Measurements from ENCODE around the gene NLGN3.

Gene NLGN3

DNA sequence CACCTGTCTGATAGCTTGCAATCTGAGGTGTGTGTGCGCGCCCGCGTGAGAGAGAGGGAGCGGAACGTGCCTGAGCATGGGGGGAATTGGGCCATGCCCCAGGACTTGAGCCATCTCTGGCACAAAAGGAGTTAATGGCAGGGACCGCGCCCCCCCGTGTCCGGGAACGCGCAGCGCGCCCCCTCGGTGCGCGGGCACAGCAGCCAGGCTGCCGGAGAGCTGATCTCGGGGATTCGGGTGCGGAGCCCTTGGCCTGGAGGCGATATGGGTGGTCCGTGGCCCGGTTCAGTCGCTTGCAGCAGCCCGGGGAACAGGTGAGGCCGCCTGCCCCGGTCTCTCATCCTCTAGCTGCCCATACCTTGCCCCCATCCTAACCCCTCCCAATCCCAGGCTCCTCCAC is at the start of gene NLGN3:
Gene NLGN3, plus strand, starts transcription at position 191 of the 400 bp plus-strand sequence. CDS start 2,909 bp downstream, outside the sequence.
- DNase-seq (ENCODE audit: low read depth in 2 of 2) = no peak

DNA sequence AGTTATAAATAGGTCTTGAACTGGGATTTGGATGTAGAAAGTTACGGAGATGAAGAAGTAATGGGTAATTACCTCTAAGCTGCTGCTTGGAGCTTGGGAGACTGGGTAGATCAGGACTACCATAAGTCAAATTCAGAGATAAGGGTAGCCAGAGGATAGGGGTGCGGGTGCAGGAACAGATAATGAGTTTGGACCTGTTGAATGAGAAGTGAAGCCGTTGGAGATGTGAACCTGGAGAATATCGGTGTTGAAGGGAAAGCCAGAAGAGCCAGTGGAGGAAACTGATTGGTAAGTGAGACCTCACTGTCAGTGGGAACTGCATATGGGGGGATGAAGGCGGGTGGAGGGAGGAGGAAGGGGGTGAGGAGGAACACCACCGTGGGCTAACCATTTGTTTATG is 49.6 kb upstream of the NLGN3 start:
- DNase-seq (ENCODE audit: low read depth in 2 of 2) = no peak

GRCh38 chrX:71095555-71095980 is 49.1 kb upstream of the NLGN3 start, which contains the start of gene FOXO4:
TSS of gene FOXO4 (plus strand) at chrX:71095851. CDS start at chrX:71096529, 678 bp downstream.
- peak; percentile 72 to 83 for DNase-seq (ENCODE audit: low read depth in 2 of 2)

DNA sequence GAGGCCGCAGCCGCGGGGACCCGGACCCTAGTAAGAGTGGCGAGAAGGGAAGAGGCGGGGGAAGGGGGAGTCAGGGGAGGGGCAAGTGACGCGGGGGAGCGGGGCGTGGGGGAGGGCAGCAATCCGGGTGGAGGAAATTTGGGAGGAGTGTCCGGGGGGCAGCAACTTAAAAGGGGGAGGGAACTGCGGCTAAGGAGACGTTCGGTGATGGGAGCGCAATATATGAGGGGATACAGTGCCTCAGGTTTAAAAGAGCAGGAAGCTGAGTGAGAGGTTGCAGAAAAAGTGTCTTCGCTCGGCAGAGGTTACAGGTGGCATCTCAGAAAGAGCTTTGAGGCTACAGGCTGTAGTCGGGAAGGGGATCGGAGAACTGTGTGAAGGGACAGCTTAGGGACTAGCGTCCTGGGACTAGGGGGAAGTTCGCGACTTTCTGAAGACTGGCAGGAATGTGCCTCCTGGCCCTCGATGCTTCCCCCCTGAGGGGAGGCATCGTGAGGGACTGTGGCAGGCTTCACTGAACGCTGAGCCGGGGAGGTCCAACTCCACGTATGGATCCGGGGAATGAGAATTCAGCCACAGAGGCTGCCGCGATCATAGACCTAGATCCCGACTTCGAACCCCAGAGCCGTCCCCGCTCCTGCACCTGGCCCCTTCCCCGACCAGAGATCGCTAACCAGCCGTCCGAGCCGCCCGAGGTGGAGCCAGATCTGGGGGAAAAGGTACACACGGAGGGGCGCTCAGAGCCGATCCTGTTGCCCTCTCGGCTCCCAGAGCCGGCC is 48.5 kb upstream of the NLGN3 start:
- no peak for DNase-seq (ENCODE audit: low read depth in 2 of 2)

DNA sequence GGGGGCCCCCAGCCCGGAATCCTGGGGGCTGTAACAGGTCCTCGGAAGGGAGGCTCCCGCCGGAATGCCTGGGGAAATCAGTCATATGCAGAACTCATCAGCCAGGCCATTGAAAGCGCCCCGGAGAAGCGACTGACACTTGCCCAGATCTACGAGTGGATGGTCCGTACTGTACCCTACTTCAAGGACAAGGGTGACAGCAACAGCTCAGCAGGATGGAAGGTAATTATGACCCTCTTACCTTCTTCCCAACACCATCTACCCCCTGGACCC is 47.9 kb upstream of the NLGN3 start:
- no peak for DNase-seq (ENCODE audit: low read depth in 2 of 2)

DNA sequence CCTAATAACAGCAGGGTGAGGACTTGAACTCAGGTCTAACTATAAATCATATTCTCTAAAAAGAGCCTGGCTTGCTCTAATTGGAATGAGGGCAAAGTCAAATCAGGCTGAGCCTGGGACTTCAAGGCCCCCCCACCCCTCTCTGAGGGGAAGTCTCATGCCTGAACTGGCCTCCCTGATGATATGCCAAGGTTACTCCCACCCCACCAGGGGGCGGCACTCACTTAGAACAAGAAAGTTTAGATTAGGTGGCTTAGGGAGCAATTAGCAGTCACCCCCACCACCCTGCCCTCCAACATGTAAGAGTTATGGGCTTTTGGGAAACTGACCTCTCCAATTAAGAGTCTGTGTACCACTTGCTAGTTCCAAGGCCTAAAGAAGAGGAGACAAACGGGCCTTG is 46.3 kb upstream of the NLGN3 start:
- DNase-seq (ENCODE audit: low read depth in 2 of 2) = peak in 1 of 2 donors; percentile 68

GRCh38 chrX:71098951-71099506 is 45.6 kb upstream of the NLGN3 start:
- DNase-seq (ENCODE audit: low read depth in 2 of 2) = no peak

DNA sequence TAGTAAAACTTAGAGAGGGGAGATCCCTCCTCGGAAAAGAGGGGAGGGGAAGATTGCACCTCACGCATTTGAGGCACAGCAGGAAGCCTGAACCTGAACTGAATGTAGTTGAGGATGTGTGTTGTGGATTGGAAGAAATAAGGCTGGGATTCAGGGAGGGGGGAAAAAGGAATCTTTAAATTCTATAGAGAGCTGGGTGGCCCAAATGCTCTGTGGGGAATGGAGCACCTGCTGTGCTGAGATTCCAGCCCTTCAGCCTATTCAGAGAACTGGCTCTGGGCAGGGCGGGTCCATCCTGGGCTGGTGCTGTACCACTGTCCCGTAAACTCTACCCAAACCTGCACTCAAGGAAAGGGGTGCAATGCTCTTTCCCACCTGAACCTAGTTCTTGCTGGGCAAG is 44.9 kb upstream of the NLGN3 start:
- no peak for DNase-seq (ENCODE audit: low read depth in 2 of 2)

DNA sequence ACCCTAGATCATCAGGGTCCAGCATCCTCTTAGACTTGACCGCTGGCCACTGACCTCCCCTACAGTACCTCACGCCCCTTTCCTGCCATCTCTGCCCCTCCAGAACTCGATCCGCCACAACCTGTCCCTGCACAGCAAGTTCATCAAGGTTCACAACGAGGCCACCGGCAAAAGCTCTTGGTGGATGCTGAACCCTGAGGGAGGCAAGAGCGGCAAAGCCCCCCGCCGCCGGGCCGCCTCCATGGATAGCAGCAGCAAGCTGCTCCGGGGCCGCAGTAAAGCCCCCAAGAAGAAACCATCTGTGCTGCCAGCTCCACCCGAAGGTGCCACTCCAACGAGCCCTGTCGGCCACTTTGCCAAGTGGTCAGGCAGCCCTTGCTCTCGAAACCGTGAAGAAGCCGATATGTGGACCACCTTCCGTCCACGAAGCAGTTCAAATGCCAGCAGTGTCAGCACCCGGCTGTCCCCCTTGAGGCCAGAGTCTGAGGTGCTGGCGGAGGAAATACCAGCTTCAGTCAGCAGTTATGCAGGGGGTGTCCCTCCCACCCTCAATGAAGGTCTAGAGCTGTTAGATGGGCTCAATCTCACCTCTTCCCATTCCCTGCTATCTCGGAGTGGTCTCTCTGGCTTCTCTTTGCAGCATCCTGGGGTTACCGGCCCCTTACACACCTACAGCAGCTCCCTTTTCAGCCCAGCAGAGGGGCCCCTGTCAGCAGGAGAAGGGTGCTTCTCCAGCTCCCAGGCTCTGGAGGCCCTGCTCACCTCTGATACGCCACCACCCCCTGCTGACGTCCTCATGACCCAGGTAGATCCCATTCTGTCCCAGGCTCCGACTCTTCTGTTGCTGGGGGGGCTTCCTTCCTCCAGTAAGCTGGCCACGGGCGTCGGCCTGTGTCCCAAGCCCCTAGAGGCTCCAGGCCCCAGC is 43.8 kb upstream of the NLGN3 start:
- DNase-seq (ENCODE audit: low read depth in 2 of 2) = no peak

GRCh38 chrX:71102292-71102691 is 42.3 kb upstream of the NLGN3 start:
- DNase-seq (ENCODE audit: low read depth in 2 of 2) = no peak

DNA sequence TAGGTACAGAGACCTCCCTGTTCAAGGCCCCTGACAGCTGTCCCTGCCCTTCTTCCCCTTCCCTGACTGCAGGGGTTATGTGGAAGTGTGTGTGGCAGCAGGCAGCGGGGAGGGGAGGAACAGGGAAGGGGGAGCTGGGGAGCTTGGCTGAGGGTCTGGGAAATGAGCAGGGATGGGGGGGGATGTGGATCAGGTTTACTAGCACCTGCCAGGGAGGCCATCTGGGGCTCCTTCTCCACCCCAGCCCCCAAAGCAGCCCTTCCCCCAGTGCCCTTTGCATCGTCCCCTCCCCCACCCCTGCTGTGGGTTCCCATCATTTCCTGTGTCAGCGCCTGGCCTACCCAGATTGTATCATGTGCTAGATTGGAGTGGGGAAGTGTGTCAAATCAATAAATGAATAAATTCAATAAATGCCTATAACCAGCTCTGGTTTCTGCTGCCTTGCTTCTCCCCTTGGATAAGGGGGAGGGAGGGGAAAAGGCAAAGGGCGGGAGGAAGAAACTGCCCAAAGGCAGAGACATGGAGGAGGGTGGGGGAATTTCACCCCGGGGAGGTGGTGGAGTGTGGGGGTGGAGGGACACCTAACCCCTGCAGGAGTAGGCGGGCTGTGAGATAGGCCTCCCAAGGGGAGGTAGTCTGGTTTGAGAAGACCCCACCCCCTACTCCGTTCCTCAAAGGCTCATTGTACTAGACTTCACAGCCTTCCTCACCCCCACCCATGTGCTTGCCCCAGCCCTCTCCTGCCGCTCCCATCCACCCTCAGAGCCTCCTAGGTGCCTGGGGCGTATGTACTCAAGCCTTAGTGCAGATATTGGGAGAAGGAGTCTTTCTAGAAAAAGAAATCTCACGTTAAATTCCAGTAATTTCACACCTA is 41.3 kb upstream of the NLGN3 start:
- no peak for DNase-seq (ENCODE audit: low read depth in 2 of 2)

GRCh38 chrX:71105628-71106027 is 39.0 kb upstream of the NLGN3 start:
- no peak for DNase-seq (ENCODE audit: low read depth in 2 of 2)

- DNase-seq (ENCODE audit: low read depth in 2 of 2) = no peak
These were observed 38.2 kb upstream of the NLGN3 start, which contains the start of gene CXorf65 for GRCh38 chrX:71106427-71106826. TSS of gene CXorf65 (minus strand) at chrX:71106740. CDS start at chrX:71106556, 184 bp downstream.

- no peak for DNase-seq (ENCODE audit: low read depth in 2 of 2)
These were observed 37.4 kb upstream of the NLGN3 start for GRCh38 chrX:71107245-71107644.

- DNase-seq (ENCODE audit: low read depth in 2 of 2) = no peak
These were observed 36.8 kb upstream of the NLGN3 start for GRCh38 chrX:71107762-71108360.

DNA sequence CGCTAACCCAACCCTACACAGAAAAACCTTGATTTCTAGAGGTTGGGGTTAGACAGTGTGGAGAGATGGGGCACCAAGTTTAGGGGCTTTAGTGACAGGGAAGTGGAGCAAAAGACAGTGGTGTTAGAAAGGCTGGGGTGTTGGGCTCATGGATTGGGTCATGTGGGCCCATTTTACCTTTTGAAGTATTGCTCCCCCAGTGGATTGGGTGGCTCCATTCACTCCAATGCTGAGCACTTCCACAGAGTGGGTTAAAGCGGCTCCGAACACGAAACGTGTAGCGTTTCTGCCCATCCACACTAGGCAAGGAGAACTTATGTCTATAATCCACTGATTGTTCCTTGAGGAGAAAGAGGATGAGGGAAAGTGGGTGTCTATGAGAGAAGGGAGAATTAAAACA is 35.6 kb upstream of the NLGN3 start:
- DNase-seq (ENCODE audit: low read depth in 2 of 2) = no peak

DNA sequence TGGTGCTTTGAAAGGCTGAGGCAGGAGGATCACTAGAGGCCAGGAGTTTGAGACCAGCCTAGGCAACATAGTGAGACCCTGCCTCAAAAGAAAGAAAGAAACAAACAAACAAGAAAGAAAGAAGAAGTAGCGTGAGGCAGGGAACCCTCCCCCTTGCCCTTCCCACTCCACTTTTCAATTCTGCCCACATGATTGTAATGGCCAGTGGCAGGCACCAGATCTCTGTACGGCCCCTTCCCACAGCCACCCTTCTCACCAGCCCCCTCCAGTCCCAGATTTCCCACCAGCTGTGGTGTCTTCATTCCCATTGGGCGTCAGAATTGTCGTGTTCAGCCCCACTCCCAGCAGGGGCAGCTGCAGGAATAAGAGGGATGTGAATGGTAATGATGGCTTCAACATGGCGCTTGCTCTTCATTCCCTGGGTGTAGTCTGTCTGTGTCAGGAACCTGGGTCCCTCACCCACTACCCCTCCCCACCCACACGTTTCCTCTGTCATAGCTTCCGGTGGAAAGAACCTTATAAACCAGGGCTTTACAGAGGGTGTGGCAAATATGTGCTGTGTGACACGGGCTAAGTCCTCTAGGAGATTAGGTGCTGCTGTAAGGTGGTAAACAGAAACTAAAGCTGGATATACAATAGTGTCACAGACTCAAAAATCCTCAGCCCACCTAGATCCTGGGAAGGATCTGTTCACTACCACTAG is 33.3 kb upstream of the NLGN3 start, which contains the start of gene IL2RG:
Gene IL2RG, minus strand, starts transcription at position 437 of the 703 bp plus-strand sequence. Its CDS starts 38 bp downstream, at position 399.
- peak; percentile 50 to 78 for DNase-seq (ENCODE audit: low read depth in 2 of 2)

DNA sequence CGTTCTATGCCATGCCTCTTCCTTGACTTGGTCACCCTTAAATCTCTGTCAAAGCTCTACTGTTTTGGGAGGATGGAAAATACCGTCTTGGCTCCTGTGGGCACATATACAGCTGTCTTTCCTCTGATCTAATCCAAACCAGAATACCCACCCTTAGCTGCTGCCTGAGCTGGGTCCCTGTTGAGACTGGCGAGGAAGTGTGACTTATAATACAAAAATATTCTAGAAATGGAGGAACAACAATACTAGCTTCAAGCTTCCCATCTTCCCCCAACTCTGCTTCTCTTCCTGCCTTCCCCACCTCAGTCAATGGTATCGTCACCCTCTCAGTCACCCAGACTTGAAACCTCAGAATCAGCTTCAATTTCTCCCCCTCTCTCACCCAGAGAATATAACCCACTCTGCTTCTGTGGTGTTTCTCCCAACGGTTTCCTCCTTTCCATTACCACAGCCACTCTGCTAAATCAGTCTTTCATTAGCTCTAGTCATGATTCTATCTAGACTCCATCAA is 32.7 kb upstream of the NLGN3 start:
- no peak for DNase-seq (ENCODE audit: low read depth in 2 of 2)

DNA sequence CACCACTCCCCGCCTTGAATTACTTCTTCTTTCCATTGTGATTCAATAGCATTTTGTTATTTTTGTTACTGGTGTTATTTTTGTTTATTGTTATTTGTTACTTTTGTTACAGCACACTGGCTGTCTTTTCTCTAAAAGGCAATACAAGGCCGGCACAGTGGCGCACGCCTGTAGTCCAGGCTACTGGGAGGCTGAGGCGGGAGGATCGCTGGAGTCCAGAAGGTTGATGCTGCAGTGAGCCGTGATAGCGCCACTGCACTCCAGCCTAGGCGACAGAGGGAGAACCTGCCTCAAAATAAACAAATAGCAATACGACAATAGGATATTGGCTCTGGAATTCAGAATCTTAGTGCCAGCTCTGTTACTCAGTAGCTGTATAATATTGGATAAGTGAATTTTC is 27.3 kb upstream of the NLGN3 start:
- DNase-seq (ENCODE audit: low read depth in 2 of 2) = no peak

All from stimulated activated CD8-positive, alpha-beta memory T cell treated with anti-CD3 and anti-CD28 coated beads, Interleukin-15, amount 100 ng/mL, for 4 hours (primary cell).